K562 (cell line): ENCODE results near the gene FAM124B. TPM values are rescaled to one million over a fixed set of nuclear protein-coding genes. Genes with fewer than 3 reads are reported as not detected.

Experiments
- ATAC-seq: fragments of 200-7000 bp; cut with Tn5 transposase; 3 replicates; pipeline ENCODE4 v1.9.1; 2020; ENCODE audit warnings: moderate library complexity
- BruUV-seq: library from RNA; stranded (reverse); fragments of 400-500 nt; replicated peaks from 2 replicates; lab custom pipeline; 2021; lab: Mats Ljungman, UMichigan
- CTCF ChIA-PET: fragments of 300-600 bp; formaldehyde crosslinking; extraction: SDS; loops from one replicate; lab custom pipeline; 2021; ENCODE audit warnings: low intra/inter-chr PET ratio; lab: Yijun Ruan, JAX
- POLR2A ChIA-PET: fragments of 300-600, 350-650 bp; sonication (Branson Sonifier 250); formaldehyde crosslinking; extraction: SDS; loops from one replicate; lab custom pipeline; 2021; ENCODE audit warnings: antibody characterized with exemption, inconsistent platforms; lab: Yijun Ruan, JAX
- DNase-seq, 4 experiments: peaks; one replicate each; pipeline versions ENCODE4 v3.0.0 to v3.0.0-alpha.2; 2011 to 2018; ENCODE audit warnings: low spot score in 3 of 4, mixed read lengths in 3 of 4; ENCODE audit errors: extremely low read depth in 1 of 4
- FAIRE-seq: peaks from 2 replicates; lab custom pipeline; 2011; peaks lifted over from hg19 to GRCh38; lab: Jason Lieb, UNC
- H2AFZ ChIP-seq: 2 replicates; pipeline ENCODE4 v1.6.0; 2011; ENCODE audit warnings: low read depth, low read length, control low read depth, inconsistent platforms
- H3K27ac ChIP-seq: fragments of 200-600 bp; 3 replicates; pipeline ENCODE4 v1.8.0; 2011; ENCODE audit warnings: low read depth, mild to moderate bottlenecking, control low read depth, inconsistent platforms, low read length, moderate library complexity, mixed read lengths; ENCODE audit errors: extremely low read depth
- H3K27me3 ChIP-seq, 2 experiments: fragments of 300-600 bp in 1 of 2; 2 replicates in 1 of 2; 3 replicates in 1 of 2; pipeline versions ENCODE4 v1.6.0 to v1.8.0; 2011; ENCODE audit warnings: inconsistent platforms in 2 of 2, low read length in 2 of 2, mild to moderate bottlenecking in 1 of 2, mixed read lengths in 1 of 2, moderate library complexity in 1 of 2; ENCODE audit not compliant: control insufficient read depth in 2 of 2, insufficient read depth in 2 of 2
- H3K36me3 ChIP-seq: fragments of 300-600 bp; 3 replicates; pipeline ENCODE4 v1.8.0; 2011; ENCODE audit warnings: mild to moderate bottlenecking, low read length, inconsistent platforms; ENCODE audit not compliant: control insufficient read depth, insufficient read depth
- H3K4me1 ChIP-seq, 2 experiments: fragments of 200-600 bp in 1 of 2; replicated peaks in 1 of 2; 2 replicates in 1 of 2; 3 replicates in 1 of 2; pipeline versions ENCODE4 v1.5.1 to v1.8.0; 2011; ENCODE audit warnings: inconsistent platforms in 2 of 2, low read length in 2 of 2, mild to moderate bottlenecking in 1 of 2, mixed read lengths in 1 of 2, moderate library complexity in 1 of 2; ENCODE audit not compliant: control insufficient read depth in 2 of 2, insufficient read depth in 2 of 2
- H3K4me2 ChIP-seq: 2 replicates; pipeline ENCODE4 v1.6.1; 2011; ENCODE audit warnings: low read length, control low read depth, inconsistent platforms, mixed read lengths; ENCODE audit not compliant: insufficient read depth
- H3K4me3 ChIP-seq: fragments of 200-600 bp; sonication (generic), shearing (Covaris generic); 2 replicates; pipeline ENCODE4 v1.5.1; 2016; ENCODE audit warnings: control low read depth, inconsistent platforms
- H3K79me2 ChIP-seq: fragments of 200-600 bp; 3 replicates; pipeline ENCODE4 v1.8.0; 2011; ENCODE audit warnings: low read length, inconsistent platforms; ENCODE audit not compliant: control insufficient read depth, insufficient read depth
- H3K9ac ChIP-seq, 2 experiments: 2 replicates each; pipeline versions ENCODE4 v1.6.0 to v1.6.1; 2011; ENCODE audit warnings: low read depth in 2 of 2, low read length in 2 of 2, control low read depth in 1 of 2, inconsistent platforms in 1 of 2, mild to moderate bottlenecking in 1 of 2, mixed read lengths in 1 of 2; ENCODE audit not compliant: insufficient read depth in 1 of 2
- H3K9me1 ChIP-seq: one replicate; pipeline ENCODE4 v1.6.0; 2011; ENCODE audit warnings: inconsistent platforms, mild to moderate bottlenecking, low read length, moderate library complexity; ENCODE audit not compliant: control insufficient read depth, insufficient read depth
- H3K9me3 ChIP-seq: replicated peaks from 2 replicates; pipeline ENCODE4 v1.5.1; 2011; ENCODE audit warnings: low read depth, low read length, inconsistent platforms; ENCODE audit not compliant: control insufficient read depth, insufficient read depth
- H4K20me1 ChIP-seq: replicated peaks from 2 replicates; pipeline ENCODE4 v1.6.1; 2011; ENCODE audit warnings: low read length, inconsistent platforms, mixed read lengths; ENCODE audit not compliant: control insufficient read depth, insufficient read depth
- GABPB1 ChIP-seq: sonication (generic); formaldehyde crosslinking; IDR thresholded peaks from 2 replicates; pipeline ENCODE4 v1.8.0; 2022; ENCODE audit warnings: mild to moderate bottlenecking, missing genetic modification reagents
- HDAC8 ChIP-seq: fragments of 450-650 bp; IDR thresholded peaks from 2 replicates; pipeline ENCODE4 v1.6.1; 2016; ENCODE audit warnings: mild to moderate bottlenecking, missing genetic modification characterization, moderate library complexity, missing compliant biosample characterization
- MAX ChIP-seq: sonication (generic); formaldehyde crosslinking; IDR thresholded peaks from 2 replicates; pipeline ENCODE4 v1.9.0; 2022; ENCODE audit warnings: mild to moderate bottlenecking, missing genetic modification reagents
- MBD1 ChIP-seq: fragments of 250-450 bp; sonication (Bioruptor Pico); IDR thresholded peaks from 2 replicates; pipeline ENCODE4 v1.8.0; 2022; ENCODE audit warnings: inconsistent platforms
- NELFE ChIP-seq: IDR thresholded peaks from 2 replicates; pipeline ENCODE4 v1.6.1; 2011; ENCODE audit warnings: mild to moderate bottlenecking; ENCODE audit not compliant: insufficient read depth, insufficient read length
- PHB2 ChIP-seq: fragments of 450-650 bp; IDR thresholded peaks from 2 replicates; pipeline ENCODE4 v1.6.1; 2017; ENCODE audit warnings: low read depth
- PHF21A ChIP-seq: fragments of 450-650 bp; IDR thresholded peaks from 2 replicates; pipeline ENCODE4 v1.6.1; 2017; ENCODE audit warnings: low read depth, borderline replicate concordance
- USF1 ChIP-seq: sonication (generic); formaldehyde crosslinking; IDR thresholded peaks from 2 replicates; pipeline ENCODE4 v1.9.0; 2022; ENCODE audit warnings: mild to moderate bottlenecking, missing genetic modification reagents
- ZKSCAN3 ChIP-seq: fragments of 250-450 bp; sonication (Bioruptor Pico); IDR thresholded peaks from 2 replicates; pipeline ENCODE4 v1.4.0; 2020
- ZNF217 ChIP-seq: sonication (generic); formaldehyde crosslinking; IDR thresholded peaks from 2 replicates; pipeline ENCODE4 v1.8.0; 2022; ENCODE audit warnings: mild to moderate bottlenecking, missing genetic modification reagents
- ZNF224 ChIP-seq: sonication (generic); formaldehyde crosslinking; IDR thresholded peaks from 2 replicates; pipeline ENCODE4 v1.8.0; 2022; ENCODE audit warnings: mild to moderate bottlenecking, missing genetic modification reagents
- WGBS: fragments of 100-300 bp; shearing (Covaris generic); methylation state at CpG from one replicate; pipeline ENCODE4 v1.1.6; 2016; ENCODE audit warnings: low coverage, mixed read lengths; ENCODE audit not compliant: insufficient coverage; ENCODE audit errors: missing lambda C conversion rate; 5-methylcytosine and 5-hydroxymethylcytosine counted together
- in situ Hi-C: fragments of 300-500 bp; cut with MboI; formaldehyde crosslinking; loops from 4 replicates; pipeline ENCODE4 v1.15.0; 2018; ENCODE audit warnings: inconsistent platforms, mixed read lengths
- intact Hi-C: fragments of 100-400 bp; cut with micrococcal nuclease; formaldehyde crosslinking; loops from 2 replicates; pipeline ENCODE4 v1.14.2; 2022
- polyA plus RNA-seq, 8 experiments: library from polyadenylated mRNA; depleted of rRNA in 4 of 8; stranded (reverse) in 5 of 8; unstranded in 3 of 8; fragments of >200 nt; fragmentation: Nextera tagmentation in 2 of 8; fragmentation: Illumina TruSeq in 1 of 8; extraction: Ambion mirVana in 2 of 8; extraction: Trizol in 1 of 8; gene quantifications; 2 replicates each; pipeline versions ENCODE4 v1.2.1 to v1.2.3, GENCODE V29; 2011 to 2014; ENCODE audit warnings: inconsistent platforms in 1 of 8, missing spikeins in 1 of 8
- total RNA-seq, 7 experiments: library from RNA; depleted of rRNA in 6 of 7; stranded (reverse); fragments of >200 nt in 6 of 7; fragmentation: Illumina TruSeq in 2 of 7; extraction: Trizol in 2 of 7; gene quantifications; 2 replicates each; pipeline versions ENCODE4 v1.2.1 to v1.2.3, GENCODE V29; 2011 to 2021; ENCODE audit warnings: low replicate concordance in 1 of 7

Gene FAM124B
- total and polyA plus RNA-seq, 9 of the 15 experiments (the other 6 are each of a cell fraction or from before 2014, with no cell fraction given), result 6.2 to 21.4 (median 9.3) TPM

GRCh38 chr2:224377751-224378700 is 23.9 kb downstream of the FAM124B start:
- H3K9ac ChIP-seq, result no peak overlapping the region
- H3K9me3 ChIP-seq, result no peaks in the 10 kb centered on the region
- H3K79me2 ChIP-seq, result peaks cover 7% of the 10 kb centered on the region; the same call in 2 of the 3 replicates
- ATAC-seq, result no peak
- ChIA-PET CTCF (no interaction called here), POLR2A (no interaction called here)
- H4K20me1 ChIP-seq, result no peaks in the 10 kb centered on the region
- no peak overlapping the region for H3K27ac ChIP-seq
- FAIRE-seq, result no peak
- H3K36me3 ChIP-seq, result peaks cover 20% of the 10 kb centered on the region; the same call in 1 of the 3 replicates
- WGBS, result 68% methylated on average over 6 of the region's 6 CpGs
- no peak overlapping the region for H2AFZ ChIP-seq
- in situ Hi-C loops, result no loop called here
- intact Hi-C loops, result no loop called here
- peaks cover 4 to 7% of the 10 kb centered on the region in 2 experiments; a peak in 2 of 5 replicates for H3K4me1 ChIP-seq
- TF ChIP-seq MAX (no peak), MBD1 (CRISPR knock-in tag) (no peak), PHB2 (no peak), USF1 (no peak), PHF21A (no peak), HDAC8 (tag) (no peak), NELFE (no peak), ZNF224 (CRISPR knock-in tag) (no peak), ZNF217 (CRISPR knock-in tag) (no peak), ZKSCAN3 (no peak), GABPB1 (CRISPR knock-in tag) (no peak)
- H3K27me3 ChIP-seq, result no peaks in the 10 kb centered on the region
- H3K9me1 ChIP-seq, result no peaks in the 10 kb centered on the region
- DNase-seq, result no peak
- H3K4me2 ChIP-seq, result no peak overlapping the region
- no peak overlapping the region for H3K4me3 ChIP-seq
- no TSS peak for BruUV-seq
